IMR-90 (cell line): ENCODE data around the gene PRKCH. TPM values are rescaled to one million over a fixed set of nuclear protein-coding genes. Genes with fewer than 3 reads are reported as not detected.

Experiments
- ATAC-seq: fragments of 200-7000 bp; cut with Tn5 transposase; 2 replicates; pipeline ENCODE4 v1.9.1; 2020; ENCODE audit warnings: low read depth, mild to moderate bottlenecking, moderate library complexity
- BruUV-seq: library from RNA; stranded (reverse); fragments of 400-500 nt; replicated peaks from 2 replicates; lab custom pipeline; 2021; lab: Mats Ljungman, UMichigan
- CTCF ChIA-PET: fragments of 300-600 bp; formaldehyde crosslinking; extraction: SDS; loops from one replicate; lab custom pipeline; 2021; ENCODE audit warnings: antibody characterized with exemption; lab: Yijun Ruan, JAX
- POLR2A ChIA-PET: fragments of 300-600 bp; sonication (Branson Sonifier 250); formaldehyde crosslinking; loops from one replicate; lab custom pipeline; 2022; ENCODE audit warnings: antibody characterized with exemption; ENCODE audit not compliant: unreplicated experiment; lab: Charles Lee
- DNase-seq: peaks from one replicate; pipeline ENCODE4 v3.0.0; 2013
- H2AFZ ChIP-seq: replicated peaks from 2 replicates; pipeline ENCODE3; 2013; ENCODE audit warnings: low read length, mild to moderate bottlenecking; ENCODE audit not compliant: poor library complexity
- H2AK5ac ChIP-seq: 2 replicates; pipeline ENCODE4 v1.6.1; 2013; ENCODE audit warnings: low read depth, low read length, inconsistent platforms
- H2AK9ac ChIP-seq: replicated peaks from 2 replicates; pipeline ENCODE3; 2013; ENCODE audit warnings: mild to moderate bottlenecking, low read depth, low read length, moderate library complexity; ENCODE audit not compliant: poor library complexity
- H2BK120ac ChIP-seq: 2 replicates; pipeline ENCODE4 v1.6.1; 2013; ENCODE audit warnings: low read depth, low read length, inconsistent platforms
- H2BK15ac ChIP-seq: 3 replicates; pipeline ENCODE4 v1.6.1; 2013; ENCODE audit warnings: low read depth, low read length, inconsistent platforms
- H2BK20ac ChIP-seq: 2 replicates; pipeline ENCODE4 v1.6.1; 2013; ENCODE audit warnings: low read depth, mild to moderate bottlenecking, inconsistent platforms, low read length, moderate library complexity
- H2BK5ac ChIP-seq: 2 replicates; pipeline ENCODE4 v1.6.1; 2013; ENCODE audit warnings: mild to moderate bottlenecking, low read depth, low read length, inconsistent platforms; ENCODE audit not compliant: poor library complexity, severe bottlenecking
- H3K14ac ChIP-seq: replicated peaks from 2 replicates; pipeline ENCODE4 v1.6.1; 2013; ENCODE audit warnings: low read depth, low read length, inconsistent platforms
- H3K18ac ChIP-seq: 2 replicates; pipeline ENCODE4 v1.6.1; 2013; ENCODE audit warnings: low read depth, low read length, control low read depth
- H3K23ac ChIP-seq: 2 replicates; pipeline ENCODE4 v1.6.1; 2013; ENCODE audit warnings: low read depth, low read length, inconsistent platforms
- H3K27ac ChIP-seq: 2 replicates; pipeline ENCODE4 v1.5.1; 2013; ENCODE audit warnings: mild to moderate bottlenecking, control low read depth, low read length; ENCODE audit not compliant: insufficient read depth
- H3K27me3 ChIP-seq: 2 replicates; pipeline ENCODE4 v1.6.1; 2013; ENCODE audit warnings: low read length; ENCODE audit not compliant: control insufficient read depth, insufficient read depth
- H3K36me3 ChIP-seq: 2 replicates; pipeline ENCODE4 v1.6.1; 2013; ENCODE audit warnings: low read length, mixed read lengths; ENCODE audit not compliant: control insufficient read depth, insufficient read depth
- H3K4ac ChIP-seq: 2 replicates; pipeline ENCODE4 v1.6.1; 2013; ENCODE audit warnings: low read depth, low read length, inconsistent platforms
- H3K4me1 ChIP-seq: 2 replicates; pipeline ENCODE4 v1.6.1; 2013; ENCODE audit warnings: low read length, mixed read lengths; ENCODE audit not compliant: control insufficient read depth, insufficient read depth
- H3K4me2 ChIP-seq: 2 replicates; pipeline ENCODE4 v1.6.1; 2013; ENCODE audit warnings: low read depth, mild to moderate bottlenecking, control low read depth, low read length, moderate library complexity
- H3K4me3 ChIP-seq: 2 replicates; pipeline ENCODE4 v1.5.1; 2013; ENCODE audit warnings: low read depth, mild to moderate bottlenecking, control low read depth, low read length, moderate library complexity; ENCODE audit not compliant: insufficient read depth
- H3K56ac ChIP-seq: 2 replicates; pipeline ENCODE4 v1.6.1; 2013; ENCODE audit warnings: low read length, inconsistent platforms; ENCODE audit not compliant: insufficient read depth; ENCODE audit errors: extremely low read depth
- H3K79me1 ChIP-seq, 2 experiments: 2 replicates each; pipeline ENCODE4 v1.6.1; 2013; ENCODE audit warnings: low read length in 2 of 2, inconsistent platforms in 1 of 2, low read depth in 1 of 2
- H3K9ac ChIP-seq: 2 replicates; pipeline ENCODE4 v1.6.1; 2013; ENCODE audit warnings: low read depth, low read length, control low read depth
- H3K9me1 ChIP-seq: 2 replicates; pipeline ENCODE4 v1.6.1; 2013; ENCODE audit warnings: low read length, inconsistent platforms; ENCODE audit not compliant: insufficient read depth
- H3K9me3 ChIP-seq: 2 replicates; pipeline ENCODE4 v1.6.1; 2013; ENCODE audit warnings: low read length; ENCODE audit not compliant: control insufficient read depth, insufficient read depth
- H4K20me1 ChIP-seq: 2 replicates; pipeline ENCODE4 v1.6.1; 2013; ENCODE audit warnings: low read length, inconsistent platforms; ENCODE audit not compliant: insufficient read depth
- H4K5ac ChIP-seq: 2 replicates; pipeline ENCODE4 v1.6.1; 2013; ENCODE audit warnings: mild to moderate bottlenecking, low read depth, low read length, control low read depth
- H4K8ac ChIP-seq, 2 experiments: 2 replicates each; pipeline ENCODE4 v1.6.1; 2013; ENCODE audit warnings: low read depth in 2 of 2, low read length in 2 of 2, control low read depth in 1 of 2, inconsistent platforms in 1 of 2
- H4K91ac ChIP-seq: 2 replicates; pipeline ENCODE4 v1.6.1; 2013; ENCODE audit warnings: low read depth, low read length, inconsistent platforms; ENCODE audit not compliant: insufficient read depth
- BHLHE40 ChIP-seq: fragments of 150-350 bp; IDR thresholded peaks from 2 replicates; pipeline ENCODE4 v1.6.1; 2016; ENCODE audit warnings: mild to moderate bottlenecking, low read depth, low read length
- CEBPB ChIP-seq: IDR thresholded peaks from 2 replicates; pipeline ENCODE4 v1.6.1; 2012; ENCODE audit warnings: low read depth, low read length, improper control_type of control experiment
- CHD1 ChIP-seq: IDR thresholded peaks from 2 replicates; pipeline ENCODE4 v1.6.1; 2012; ENCODE audit warnings: low read depth, low read length, improper control_type of control experiment
- CTCF ChIP-seq: conservative IDR thresholded peaks from 2 replicates; pipeline ENCODE4 v1.5.1; 2012; ENCODE audit warnings: mild to moderate bottlenecking, low read depth, low read length, improper control_type of control experiment
- FOS ChIP-seq: fragments of 150-350 bp; IDR thresholded peaks from 2 replicates; pipeline ENCODE4 v1.6.1; 2016; ENCODE audit warnings: low read depth, low read length
- MAFK ChIP-seq: IDR thresholded peaks from 2 replicates; pipeline ENCODE4 v1.6.1; 2012; ENCODE audit warnings: low read depth, low read length, improper control_type of control experiment
- MAZ ChIP-seq: IDR thresholded peaks from 2 replicates; pipeline ENCODE4 v1.6.1; 2012; ENCODE audit warnings: low read depth, mild to moderate bottlenecking, low read length, improper control_type of control experiment, moderate library complexity, borderline replicate concordance
- NFE2L2 ChIP-seq: fragments of 150-350 bp; IDR thresholded peaks from 2 replicates; pipeline ENCODE4 v1.6.1; 2016; ENCODE audit warnings: low read depth, mild to moderate bottlenecking, low read length
- RCOR1 ChIP-seq: IDR thresholded peaks from 2 replicates; pipeline ENCODE4 v1.6.1; 2012; ENCODE audit warnings: mild to moderate bottlenecking, low read length, improper control_type of control experiment; ENCODE audit not compliant: insufficient replicate concordance
- WGBS, 2 experiments: methylation state at CpG; one replicate each; pipeline versions ENCODE4 v1.1.5 to v1.1.7; 2013; ENCODE audit warnings: missing lambda C conversion rate in 2 of 2; ENCODE audit not compliant: insufficient read length in 1 of 2; ENCODE audit errors: extremely low coverage in 2 of 2; 5-methylcytosine and 5-hydroxymethylcytosine counted together
- dilution Hi-C: fragments of 300-500 bp; cut with HindIII; formaldehyde crosslinking; loops from one replicate; pipeline ENCODE4 v1.14.3; 2018; ENCODE audit warnings: low sequenced_read_pairs; ENCODE audit not compliant: unreplicated experiment
- in situ Hi-C: fragments of 300-500 bp; cut with MboI; formaldehyde crosslinking; loops from 3 replicates; pipeline ENCODE4 v1.14.3; 2019; ENCODE audit warnings: low sequenced_read_pairs, inconsistent platforms, mixed read lengths
- intact Hi-C: fragments of 100-400 bp; cut with micrococcal nuclease; formaldehyde crosslinking; loops from 2 replicates; pipeline ENCODE4 v1.10.0; 2022
- polyA plus RNA-seq, 3 experiments: library from polyadenylated mRNA; depleted of rRNA; stranded (reverse); fragments of >200 nt; gene quantifications; 2 replicates each; pipeline ENCODE4 v1.2.3, GENCODE V29; 2012; ENCODE audit warnings: low replicate concordance in 1 of 3
- total RNA-seq: library from RNA; depleted of rRNA; stranded (reverse); fragments of >200 nt; gene quantifications from 2 replicates; pipeline ENCODE4 v1.2.3, GENCODE V29; 2012
- TF ChIP-seq, protein P1 (sequence below): fragments of 150-350 bp; IDR thresholded peaks from 2 replicates; pipeline ENCODE4 v1.6.1; 2016; ENCODE audit warnings: low read depth, mild to moderate bottlenecking, low read length, moderate library complexity, borderline replicate concordance

PRKCH gene
- total and polyA plus RNA-seq, 2 of the 4 experiments (the other 2 are of a cell fraction): 1.6 to 2.3 TPM

DNA sequence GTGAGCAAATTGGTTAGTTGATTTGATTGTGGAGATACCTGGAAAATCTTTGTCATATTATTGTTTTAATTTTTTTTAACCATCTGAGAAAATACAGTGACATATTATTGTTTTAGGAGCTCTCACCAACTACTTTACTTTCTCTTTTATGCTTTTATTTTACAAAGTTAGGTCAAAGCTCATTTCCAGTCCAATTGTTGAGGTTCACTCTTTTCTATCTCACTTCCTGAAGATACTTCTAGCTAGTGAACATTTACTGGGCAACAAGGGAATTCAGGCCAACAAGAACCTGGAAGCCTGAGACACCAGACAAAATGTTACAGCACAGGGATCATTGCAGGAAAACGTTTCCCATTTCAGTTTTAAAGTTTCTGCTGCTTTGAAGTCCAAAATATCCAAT is 44.1 kb upstream of the PRKCH start:
- H3K9me3 ChIP-seq: peaks cover 8% of the 10 kb centered on the region; the same call in 1 of the 2 replicates
- no peak overlapping the region for H3K27ac ChIP-seq
- WGBS, 2 experiments: no CpG with 5 or more reads among the region's 1 CpG
- no peak overlapping the region for H4K91ac ChIP-seq
- H3K4me2 ChIP-seq: no peak overlapping the region
- peaks cover 2% of the 10 kb centered on the region for H3K4me1 ChIP-seq
- no peak overlapping the region for H2AK5ac ChIP-seq
- dilution Hi-C loops: no loop called here
- H2BK5ac ChIP-seq: no peak overlapping the region
- H4K5ac ChIP-seq: no peak overlapping the region
- H4K20me1 ChIP-seq: no peaks in the 10 kb centered on the region
- H3K9ac ChIP-seq: no peak overlapping the region
- no peaks in the 10 kb centered on the region for H3K9me1 ChIP-seq
- H3K56ac ChIP-seq: no peak overlapping the region
- no peak overlapping the region for H2BK15ac ChIP-seq
- H3K4me3 ChIP-seq: no peak overlapping the region
- H3K4ac ChIP-seq: no peak overlapping the region
- no peak overlapping the region for H2AK9ac ChIP-seq
- BruUV-seq: no TSS peak
- DNase-seq (no peak), ATAC-seq (no peak)
- intact Hi-C loops: no loop called here
- no peak overlapping the region for H4K8ac ChIP-seq
- H2BK120ac ChIP-seq: no peak overlapping the region
- no peak overlapping the region for H3K23ac ChIP-seq
- ChIA-PET CTCF (interaction anchor here (0.8 kb wide), 1 partner anchor 8 kb away, joined by 4 read pairs; no protein-coding TSS in a partner anchor), POLR2A (no interaction called here)
- no peaks in the 10 kb centered on the region for H3K79me1 ChIP-seq
- no peak overlapping the region for H3K18ac ChIP-seq
- no peaks in the 10 kb centered on the region for H3K36me3 ChIP-seq
- in situ Hi-C loops: no loop called here
- no peak overlapping the region for H2BK20ac ChIP-seq
- H3K27me3 ChIP-seq: peaks cover 29% of the 10 kb centered on the region
- no peak for TF ChIP-seq RCOR1
- TF ChIP-seq CEBPB: no peak
- no peak for TF ChIP-seq BHLHE40
- TF ChIP-seq MAZ: no peak
- TF ChIP-seq CHD1: no peak
- TF ChIP-seq, protein P1, sequence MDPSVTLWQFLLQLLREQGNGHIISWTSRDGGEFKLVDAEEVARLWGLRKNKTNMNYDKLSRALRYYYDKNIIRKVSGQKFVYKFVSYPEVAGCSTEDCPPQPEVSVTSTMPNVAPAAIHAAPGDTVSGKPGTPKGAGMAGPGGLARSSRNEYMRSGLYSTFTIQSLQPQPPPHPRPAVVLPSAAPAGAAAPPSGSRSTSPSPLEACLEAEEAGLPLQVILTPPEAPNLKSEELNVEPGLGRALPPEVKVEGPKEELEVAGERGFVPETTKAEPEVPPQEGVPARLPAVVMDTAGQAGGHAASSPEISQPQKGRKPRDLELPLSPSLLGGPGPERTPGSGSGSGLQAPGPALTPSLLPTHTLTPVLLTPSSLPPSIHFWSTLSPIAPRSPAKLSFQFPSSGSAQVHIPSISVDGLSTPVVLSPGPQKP: no peak
- TF ChIP-seq NFE2L2: no peak
- no peak for TF ChIP-seq CTCF
- TF ChIP-seq MAFK: no peak
- TF ChIP-seq FOS: no peak
- no peak overlapping the region for H3K14ac ChIP-seq
- H2AFZ ChIP-seq: no peak overlapping the region
